ENCODE measurements around the gene BMPR1B.

GRCh38 chr4:94976371-94977011, 218.7 kb downstream of the BMPR1B start:
- TF ChIP-seq SMC3 (IDR thresholded peaks at IDR 0.05) (no peak), CTCF (IDR thresholded peaks at IDR 0.05) (no peak), EP300 (IDR thresholded peaks at IDR 0.05) (no peak), HDAC2 (IDR thresholded peaks at IDR 0.05) (no peak), POLR2AphosphoS2 (conservative IDR thresholded peaks at IDR 0.05; ENCODE audit: low read length) (no peak)
